Fibroblast of lung (primary cell): ENCODE measurements around the gene MKKS. TPM values are rescaled to one million over a fixed set of nuclear protein-coding genes. Genes with fewer than 3 reads are reported as not detected.

ENCODE experiments used
- DNase-seq, 2 donors: peaks; one replicate each; pipeline versions ENCODE4 v3.0.0 to v3.0.0-alpha.2; 2010; ENCODE audit warnings: low read depth in 2 of 2
- H2AFZ ChIP-seq: 2 replicates; pipeline ENCODE4 v1.5.1; 2012; ENCODE audit warnings: low read length, control low read depth, inconsistent platforms
- H3K27ac ChIP-seq: 2 replicates; pipeline ENCODE4 v1.5.1; 2011; ENCODE audit warnings: low read length, control low read depth; ENCODE audit not compliant: insufficient read depth
- H3K27me3 ChIP-seq: 2 replicates; pipeline ENCODE4 v1.5.1; 2011; ENCODE audit warnings: mild to moderate bottlenecking, low read length; ENCODE audit not compliant: control insufficient read depth, insufficient read depth
- H3K36me3 ChIP-seq: 2 replicates; pipeline ENCODE4 v1.5.1; 2011; ENCODE audit warnings: low read length; ENCODE audit not compliant: control insufficient read depth, insufficient read depth
- H3K4me1 ChIP-seq: 2 replicates; pipeline ENCODE4 v1.5.1; 2011; ENCODE audit warnings: low read length; ENCODE audit not compliant: control insufficient read depth, insufficient read depth; ENCODE audit errors: extremely low read depth
- H3K4me2 ChIP-seq: 2 replicates; pipeline ENCODE4 v1.5.1; 2011; ENCODE audit warnings: low read length, control low read depth; ENCODE audit not compliant: insufficient read depth; ENCODE audit errors: extremely low read depth
- H3K4me3 ChIP-seq, 4 experiments: fragments of 200-600 bp in 1 of 4; sonication (generic) in 1 of 4; replicated peaks in 1 of 4; 2 replicates each; pipeline ENCODE4 v1.5.1; 2011 to 2016; ENCODE audit warnings: low read length in 4 of 4, low read depth in 3 of 4, mild to moderate bottlenecking in 3 of 4, control low read depth in 2 of 4, inconsistent platforms in 1 of 4, mixed read lengths in 1 of 4; ENCODE audit not compliant: insufficient read depth in 1 of 4; ENCODE audit errors: control extremely low read depth in 1 of 4
- H3K79me2 ChIP-seq: 2 replicates; pipeline ENCODE4 v1.5.1; 2012; ENCODE audit warnings: mild to moderate bottlenecking, low read length, inconsistent platforms; ENCODE audit not compliant: control insufficient read depth, insufficient read depth
- H3K9ac ChIP-seq: 2 replicates; pipeline ENCODE4 v1.5.1; 2011; ENCODE audit warnings: mild to moderate bottlenecking, low read length, control low read depth; ENCODE audit not compliant: insufficient read depth
- H3K9me3 ChIP-seq: 2 replicates; pipeline ENCODE4 v1.5.1; 2012; ENCODE audit warnings: low read depth, low read length; ENCODE audit not compliant: control insufficient read depth, insufficient read depth
- H4K20me1 ChIP-seq: 2 replicates; pipeline ENCODE4 v1.5.1; 2011; ENCODE audit warnings: low read length; ENCODE audit not compliant: control insufficient read depth, insufficient read depth; ENCODE audit errors: extremely low read depth
- CTCF ChIP-seq, 2 donors: IDR thresholded peaks in 1 of 2; conservative IDR thresholded peaks in 1 of 2; 1 replicate in 1 of 2; 2 replicates in 1 of 2; pipeline ENCODE4 v1.5.1; 2011 to 2012; ENCODE audit warnings: low read length in 2 of 2, control low read depth in 1 of 2, inconsistent platforms in 1 of 2, low read depth in 1 of 2, mild to moderate bottlenecking in 1 of 2
- EZH2 ChIP-seq: IDR thresholded peaks from 2 replicates; pipeline ENCODE4 v1.5.1; 2012; ENCODE audit warnings: low read length, control low read depth, mild to moderate bottlenecking; ENCODE audit errors: missing control alignments
- polyA plus RNA-seq, 2 donors: library from polyadenylated mRNA; depleted of rRNA in 1 of 2; stranded (reverse) in 1 of 2; unstranded in 1 of 2; fragments of >200 nt; gene quantifications; 2 replicates each; pipeline ENCODE4 v1.2.1, GENCODE V29; 2011 to 2012; ENCODE audit warnings: missing spikeins in 1 of 2
- total RNA-seq: library from RNA; depleted of rRNA; stranded (reverse); fragments of >200 nt; gene quantifications from 2 replicates; pipeline ENCODE4 v1.2.1, GENCODE V29; 2014

MKKS gene
- total and polyA plus RNA-seq, 2 donors (not counting 1 experiment from before 2014, with no cell fraction given), result 6.4 to 13.1 TPM

GRCh38 chr20:10453241-10453640, 19.2 kb upstream of the MKKS start:
- H3K4me2 ChIP-seq, result no peak overlapping the region
- no peaks in the 10 kb centered on the region for H3K9me3 ChIP-seq
- no peak overlapping the region for H3K4me3 ChIP-seq
- no peaks in the 10 kb centered on the region for H4K20me1 ChIP-seq
- no peaks in the 10 kb centered on the region for H3K79me2 ChIP-seq
- H3K9ac ChIP-seq, result no peak overlapping the region
- TF ChIP-seq CTCF (conservative IDR thresholded peaks at IDR 0.05 in 1 of 2, IDR thresholded peaks at IDR 0.05 in 1 of 2; ENCODE audit: low read depth in 1 of 2, low read length in 2 of 2), result no peak
- no peak for TF ChIP-seq EZH2
- DNase-seq, result no peak
- no peak overlapping the region for H2AFZ ChIP-seq
- no peaks in the 10 kb centered on the region for H3K36me3 ChIP-seq
- H3K4me1 ChIP-seq, result no peaks in the 10 kb centered on the region
- no peaks in the 10 kb centered on the region for H3K27me3 ChIP-seq
- H3K27ac ChIP-seq, result no peak overlapping the region

GRCh38 chr20:10449270-10449669, 15.2 kb upstream of the MKKS start:
- Histone ChIP-seq H3K79me2 (no peaks in the 10 kb centered on the region), H3K4me2 (no peak overlapping the region), H3K36me3 (no peaks in the 10 kb centered on the region), H4K20me1 (no peaks in the 10 kb centered on the region), H3K9ac (no peak overlapping the region), H2AFZ (no peak overlapping the region), H3K27me3 (no peaks in the 10 kb centered on the region), H3K27ac (no peak overlapping the region), H3K4me3 (no peak overlapping the region), H3K4me1 (peaks cover 4% of the 10 kb centered on the region), H3K9me3 (no peaks in the 10 kb centered on the region)
- TF ChIP-seq CTCF (conservative IDR thresholded peaks at IDR 0.05 in 1 of 2, IDR thresholded peaks at IDR 0.05 in 1 of 2; ENCODE audit: low read depth in 1 of 2, low read length in 2 of 2), result no peak
- TF ChIP-seq EZH2, result no peak
- no peak for DNase-seq

GRCh38 chr20:10448270-10449156, 14.5 kb upstream of the MKKS start:
- TF ChIP-seq EZH2 (no peak), CTCF (conservative IDR thresholded peaks at IDR 0.05 in 1 of 2, IDR thresholded peaks at IDR 0.05 in 1 of 2; ENCODE audit: low read depth in 1 of 2, low read length in 2 of 2) (peak; percentile 12 to 23)
- Histone ChIP-seq H3K9ac (no peak overlapping the region), H3K4me2 (no peak overlapping the region), H4K20me1 (no peaks in the 10 kb centered on the region), H3K27ac (no peak overlapping the region), H3K36me3 (no peaks in the 10 kb centered on the region), H3K4me1 (peaks cover 4% of the 10 kb centered on the region), H3K4me3 (no peak overlapping the region), H2AFZ (no peak overlapping the region), H3K27me3 (no peaks in the 10 kb centered on the region), H3K9me3 (no peaks in the 10 kb centered on the region), H3K79me2 (no peaks in the 10 kb centered on the region)
- DNase-seq, result peak; percentile 51 to 62
